GM19239 (cell line): ENCODE data around the gene HOXB2.

Source experiments
- DNase-seq: peaks from one replicate; pipeline ENCODE4 v3.0.0; 2011; ENCODE audit warnings: low spot score; ENCODE audit not compliant: insufficient read length
- FAIRE-seq: peaks from 2 replicates; lab custom pipeline; 2011; peaks lifted over from hg19 to GRCh38; lab: Jason Lieb, UNC

The HOXB2 gene

DNA sequence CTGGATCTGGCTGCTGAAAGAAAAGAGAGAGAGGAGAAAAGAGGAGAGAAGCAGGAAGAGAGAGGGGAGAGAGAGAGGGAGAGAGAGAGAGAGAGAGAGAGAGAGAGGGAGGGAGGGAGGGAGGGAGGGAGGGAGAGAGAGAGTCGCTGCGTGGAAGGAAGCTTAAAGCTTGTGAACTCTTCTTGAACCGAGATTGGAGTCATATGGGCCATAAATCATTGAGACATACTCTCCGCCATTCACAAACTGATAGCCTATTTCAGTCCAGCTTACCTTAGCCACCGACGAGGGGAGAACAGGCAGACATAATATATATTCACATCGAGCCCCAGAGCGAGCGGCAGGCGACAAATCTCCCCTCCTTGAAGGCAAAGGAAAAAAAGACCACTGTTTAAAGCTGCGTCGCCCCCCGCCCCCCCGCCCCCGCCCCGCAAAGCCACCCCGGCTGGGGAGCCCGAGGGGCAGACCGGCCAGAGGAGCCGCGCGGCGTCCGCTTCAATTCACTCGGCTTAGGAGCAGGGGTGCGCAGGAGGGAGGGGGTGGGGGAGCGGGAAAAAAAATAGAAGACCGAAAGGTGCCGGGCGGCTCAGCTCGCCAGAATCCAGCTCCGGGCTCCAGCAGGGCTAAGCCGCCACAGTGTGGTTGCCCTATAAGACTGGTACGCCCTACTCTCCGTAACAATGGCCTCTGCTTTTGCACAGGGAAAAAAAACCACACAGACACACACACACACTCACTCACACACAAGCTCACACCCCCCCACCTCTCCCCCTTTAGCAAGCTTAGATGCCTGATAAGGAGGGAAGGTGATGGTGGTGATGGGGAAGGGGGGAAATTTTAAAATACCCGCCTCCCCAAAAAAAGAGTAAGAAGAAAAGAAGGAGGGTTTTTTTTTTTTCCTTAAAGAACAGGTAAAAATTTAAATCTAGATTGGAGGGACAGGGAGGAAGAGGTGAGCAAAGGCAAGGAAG, 10.6 kb upstream of the HOXB2 start:
- DNase-seq (no peak), FAIRE-seq (no peak)

GRCh38 chr17:48554412-48555257, 9.7 kb upstream of the HOXB2 start:
- FAIRE-seq (no peak), DNase-seq (no peak)

GRCh38 chr17:48553826-48554225, 8.9 kb upstream of the HOXB2 start:
- no peak for DNase-seq
- FAIRE-seq, result peak; percentile 11

GRCh38 chr17:48553190-48553547, 8.3 kb upstream of the HOXB2 start:
- FAIRE-seq, result no peak
- DNase-seq, result no peak

DNA sequence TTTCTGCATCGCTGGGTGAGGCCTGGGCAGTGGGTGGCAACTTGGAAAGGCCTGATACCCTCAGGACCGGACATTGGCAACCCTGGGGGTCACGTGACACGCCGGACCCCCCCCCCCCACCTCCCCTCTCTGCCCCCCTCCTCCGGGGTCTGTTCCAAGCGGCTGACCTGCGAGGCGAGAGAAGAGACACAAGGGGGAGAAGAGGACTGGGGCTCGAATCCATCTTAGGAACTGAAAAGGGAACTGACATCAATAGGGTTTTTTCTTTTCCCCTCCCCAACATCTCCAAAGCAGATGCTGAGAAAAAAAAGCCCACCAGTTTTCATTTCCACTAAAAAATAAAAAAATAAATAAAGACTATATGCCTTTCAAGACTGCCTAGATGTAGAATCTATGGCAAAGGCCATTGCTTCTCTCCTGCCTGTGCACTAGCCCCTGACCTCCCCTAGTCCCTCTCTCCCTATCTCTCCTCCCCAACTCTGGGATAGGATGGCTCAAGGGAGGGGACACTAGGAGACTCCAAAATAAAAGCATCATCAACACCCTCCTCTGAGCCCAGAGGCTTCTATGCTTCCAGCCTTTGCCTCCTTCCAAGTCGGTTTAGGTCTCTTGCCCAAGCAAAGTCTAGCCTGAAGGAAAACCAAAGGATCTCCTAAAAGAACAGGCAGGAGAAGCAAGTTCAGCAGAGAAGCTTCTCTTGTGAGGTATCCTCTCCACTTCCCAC, 7.7 kb upstream of the HOXB2 start:
- peak; percentile 8 for FAIRE-seq
- DNase-seq, result no peak

DNA sequence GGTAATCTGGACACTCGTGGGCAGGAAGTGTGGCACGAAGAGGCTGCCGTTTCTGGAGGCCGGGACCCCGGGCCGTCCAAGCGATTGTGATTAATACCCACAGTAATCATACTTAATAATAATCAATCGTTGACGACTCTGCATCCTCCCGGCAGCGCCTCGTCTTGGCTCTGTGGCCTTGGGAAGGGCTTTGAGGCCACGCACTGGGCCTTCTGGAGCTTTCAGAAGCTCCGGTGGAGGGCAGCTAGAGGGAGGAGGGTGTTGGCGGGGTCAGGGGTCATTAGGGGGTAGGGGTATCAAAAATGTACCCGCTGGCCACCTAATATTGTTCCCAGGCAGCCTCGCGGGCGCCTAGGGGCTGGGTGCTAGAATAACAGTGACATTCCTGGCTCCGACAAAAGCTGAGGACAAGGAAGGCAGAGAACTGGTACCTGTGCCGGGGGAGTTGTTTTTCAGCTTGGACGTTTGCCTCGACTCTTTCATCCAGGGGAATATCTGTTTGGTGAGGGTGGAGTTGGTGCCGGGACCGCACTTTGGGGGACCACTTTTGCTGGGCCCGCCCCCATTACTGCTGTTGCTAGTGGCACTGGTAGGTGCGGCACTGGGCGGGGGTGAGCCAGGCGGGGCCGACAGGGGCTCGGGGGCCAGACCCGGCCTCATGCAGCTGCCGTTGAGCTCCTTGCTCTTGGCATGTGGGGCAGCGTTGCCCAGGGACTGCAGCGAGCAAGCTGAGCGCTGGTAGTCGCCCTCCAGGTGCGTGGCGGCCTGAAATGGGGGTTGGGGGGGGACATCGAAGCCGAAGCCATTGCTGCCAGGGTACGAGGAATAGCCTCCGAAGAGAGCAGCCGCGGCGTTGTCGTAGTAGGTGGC, 6.9 kb upstream of the HOXB2 start:
- no peak for DNase-seq

DNA sequence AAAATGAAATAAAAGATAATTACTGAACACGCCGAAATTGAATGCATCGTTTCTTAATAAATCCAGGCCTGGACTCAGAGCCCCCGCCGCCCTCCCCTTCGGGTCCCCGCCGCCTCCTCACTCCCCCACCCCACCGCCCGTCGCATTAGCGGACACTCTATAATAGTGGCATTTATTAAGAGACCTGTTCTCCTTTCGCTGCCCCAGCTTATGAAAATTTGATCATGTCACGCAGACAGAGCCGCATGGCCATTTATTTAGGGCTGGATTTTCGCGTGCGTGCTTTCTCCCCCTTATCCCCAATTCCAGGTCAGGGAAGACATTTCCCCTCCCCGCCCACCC, 6.3 kb upstream of the HOXB2 start:
- FAIRE-seq (no peak), DNase-seq (no peak)

More for the DNA sequence above, 6.9 kb upstream of the HOXB2 start:
- no peak for FAIRE-seq

DNA sequence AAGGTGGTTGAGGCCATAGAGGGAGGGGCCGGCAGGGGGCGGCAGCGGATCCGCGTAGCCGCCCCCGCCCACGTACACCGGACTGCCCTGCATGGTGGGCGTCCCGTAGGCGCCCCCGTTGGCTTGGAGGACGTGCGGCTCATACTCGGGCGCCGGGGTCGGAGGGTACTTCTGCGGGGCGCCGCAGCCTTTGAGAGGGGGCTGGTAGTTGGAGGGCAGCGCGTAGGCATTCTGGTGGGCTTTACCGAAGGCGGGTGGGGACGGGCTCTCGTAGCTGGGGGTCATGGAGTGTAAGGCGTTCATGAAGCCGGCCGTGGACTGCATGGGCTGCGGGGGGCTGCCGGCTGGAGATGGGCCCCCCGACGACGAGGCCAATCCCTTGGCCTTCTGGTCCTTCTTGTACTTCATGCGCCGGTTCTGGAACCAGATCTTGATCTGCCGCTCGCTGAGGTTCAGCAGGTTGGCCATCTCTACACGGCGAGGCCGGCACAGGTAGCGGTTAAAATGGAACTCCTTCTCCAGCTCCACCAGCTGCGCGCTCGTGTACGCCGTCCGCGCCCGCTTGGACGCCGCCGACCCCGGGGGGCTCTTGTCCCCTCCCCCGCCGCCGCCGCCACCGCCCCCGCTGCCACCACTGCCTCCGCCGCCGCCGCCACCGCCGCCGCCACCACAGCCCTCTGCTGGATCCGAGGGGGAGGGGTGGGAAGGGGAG, 5.7 kb upstream of the HOXB2 start:
- DNase-seq (no peak), FAIRE-seq (no peak)

GRCh38 chr17:48549914-48550501, 5.1 kb upstream of the HOXB2 start:
- no peak for FAIRE-seq
- no peak for DNase-seq

GRCh38 chr17:48549281-48549630, 4.3 kb upstream of the HOXB2 start:
- DNase-seq (no peak), FAIRE-seq (no peak)

DNA sequence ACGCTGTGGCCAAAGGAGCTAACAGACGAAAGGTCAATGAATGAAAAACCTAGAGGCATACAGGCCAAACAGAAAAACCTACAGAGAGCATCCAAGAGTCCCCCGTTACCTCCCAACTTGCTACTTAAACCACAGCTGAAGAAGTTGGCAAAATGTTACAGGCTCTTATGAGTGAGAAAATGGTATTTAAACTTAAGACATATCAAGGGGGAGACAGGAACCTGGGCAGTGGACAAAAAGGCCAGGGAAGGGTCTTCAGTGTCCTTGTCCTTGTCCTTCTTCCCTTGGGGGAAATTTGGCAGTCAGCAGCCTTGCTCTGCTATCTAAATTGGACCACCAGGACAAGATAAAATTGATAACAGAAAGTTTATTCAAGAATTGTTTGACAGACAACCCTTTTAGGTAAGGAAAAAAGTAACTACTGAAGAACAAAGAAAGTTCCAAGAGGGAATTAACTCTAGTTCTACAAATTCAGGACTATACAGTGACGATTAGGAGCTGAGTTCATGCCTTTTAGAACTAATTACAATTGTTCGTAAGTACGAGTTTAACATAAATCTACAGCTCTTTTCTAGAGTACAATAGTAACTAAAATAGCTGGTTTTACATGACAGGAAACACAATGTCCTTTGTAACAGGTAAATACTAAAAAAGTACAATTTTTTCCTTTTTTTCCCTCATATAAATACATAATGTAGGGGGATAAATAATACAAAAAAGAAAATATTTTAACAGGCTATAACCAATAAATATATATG, 3.8 kb upstream of the HOXB2 start:
- FAIRE-seq, result peak; percentile 66
- DNase-seq, result no peak

GRCh38 chr17:48547808-48548522, 3.1 kb upstream of the HOXB2 start:
- FAIRE-seq (no peak), DNase-seq (no peak)

- DNase-seq, result no peak
- peak; percentile 31 for FAIRE-seq
Observed at GRCh38 chr17:48546924-48547807, 2.3 kb upstream of the HOXB2 start.

DNA sequence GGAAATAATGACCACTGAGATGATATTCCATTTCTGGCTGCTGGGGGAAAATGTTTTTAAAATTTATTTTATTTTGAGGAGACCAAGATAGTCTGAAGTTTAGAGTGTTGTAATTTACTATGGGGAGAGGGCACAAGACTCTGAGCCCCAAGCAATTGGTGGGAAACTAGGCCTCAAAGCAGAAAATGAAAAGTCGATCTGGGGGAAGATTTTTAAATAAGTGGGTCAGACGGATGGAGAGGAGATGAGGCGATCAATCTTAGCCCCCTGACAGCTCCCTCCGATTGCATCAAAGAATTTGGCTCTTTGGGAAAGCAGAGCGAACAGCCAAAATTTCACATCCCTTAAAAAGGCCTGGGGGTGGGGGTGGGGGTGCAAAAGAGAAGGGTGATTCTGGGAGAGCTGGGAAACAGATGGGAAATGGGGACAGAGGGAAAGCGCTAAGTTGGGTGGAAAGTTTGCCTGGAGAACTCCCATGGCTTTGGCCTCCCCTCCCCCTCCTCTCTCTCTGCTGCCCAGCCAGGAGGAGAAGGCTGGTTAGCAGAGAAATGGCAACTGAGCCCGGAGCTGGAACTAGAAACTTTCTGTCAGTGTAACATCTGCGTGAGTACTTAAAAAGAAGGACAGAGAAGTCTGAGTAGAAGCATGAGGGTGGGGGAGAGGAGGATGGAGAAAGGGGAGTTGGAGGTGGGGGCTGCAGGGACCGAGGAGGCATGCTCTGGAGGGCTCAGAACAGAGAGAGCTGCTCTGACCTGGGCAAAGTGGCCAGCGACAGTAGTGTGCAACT, 1.4 kb upstream of the HOXB2 start:
- FAIRE-seq, result peak; percentile 63

GRCh38 chr17:48545539-48545938, 630 bp upstream of the HOXB2 start:
- FAIRE-seq (peak; percentile 45), DNase-seq (no peak)

More for the DNA sequence above, 1.4 kb upstream of the HOXB2 start:
- DNase-seq, result no peak
